Effector CD8-positive, alpha-beta T cell (primary cell): ENCODE results near the gene SFRP5.

Experiments
- DNase-seq: peaks from one replicate; lab custom pipeline; 2025; lab: John Stamatoyannopoulos, UW

Gene SFRP5

DNA sequence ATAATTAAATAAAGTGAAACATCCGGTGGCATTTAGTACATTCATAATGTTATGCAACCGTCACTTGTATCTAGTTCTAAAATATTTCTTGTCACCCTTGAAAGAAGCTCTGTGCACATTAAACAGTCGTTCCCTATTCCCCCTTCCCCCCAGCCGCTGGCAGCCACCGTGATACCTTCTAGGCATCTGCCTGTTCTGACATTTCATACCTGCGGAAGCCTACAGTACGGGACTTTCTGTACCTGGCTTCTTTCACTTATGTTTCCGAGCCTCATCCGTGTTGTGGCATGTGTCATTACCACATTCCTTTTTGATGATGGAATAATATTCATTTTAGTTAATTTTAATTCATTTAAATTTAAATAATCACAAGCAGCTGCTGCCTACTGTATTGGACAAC is 13.9 kb upstream of the SFRP5 start:
- no peak for DNase-seq

DNA sequence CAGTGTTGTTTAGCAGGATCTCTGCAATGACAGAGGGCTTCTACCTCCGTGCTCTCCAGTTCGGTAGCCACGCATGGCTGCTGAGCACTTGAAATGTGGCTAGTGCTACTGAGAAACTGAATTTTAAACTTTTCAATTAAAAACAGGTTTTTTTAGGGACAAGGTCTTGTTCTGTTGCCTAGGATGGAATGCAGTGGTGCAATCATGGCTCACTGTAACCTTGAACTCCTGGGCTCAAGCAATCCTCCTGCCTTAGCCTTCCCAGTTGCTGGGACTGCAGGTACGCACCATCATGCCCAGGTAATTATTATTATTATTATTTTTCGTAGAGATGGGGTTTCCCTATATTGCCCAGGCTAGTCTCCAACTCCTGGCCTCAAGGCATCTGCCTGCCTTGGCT is 13.4 kb upstream of the SFRP5 start:
- no peak for DNase-seq

DNA sequence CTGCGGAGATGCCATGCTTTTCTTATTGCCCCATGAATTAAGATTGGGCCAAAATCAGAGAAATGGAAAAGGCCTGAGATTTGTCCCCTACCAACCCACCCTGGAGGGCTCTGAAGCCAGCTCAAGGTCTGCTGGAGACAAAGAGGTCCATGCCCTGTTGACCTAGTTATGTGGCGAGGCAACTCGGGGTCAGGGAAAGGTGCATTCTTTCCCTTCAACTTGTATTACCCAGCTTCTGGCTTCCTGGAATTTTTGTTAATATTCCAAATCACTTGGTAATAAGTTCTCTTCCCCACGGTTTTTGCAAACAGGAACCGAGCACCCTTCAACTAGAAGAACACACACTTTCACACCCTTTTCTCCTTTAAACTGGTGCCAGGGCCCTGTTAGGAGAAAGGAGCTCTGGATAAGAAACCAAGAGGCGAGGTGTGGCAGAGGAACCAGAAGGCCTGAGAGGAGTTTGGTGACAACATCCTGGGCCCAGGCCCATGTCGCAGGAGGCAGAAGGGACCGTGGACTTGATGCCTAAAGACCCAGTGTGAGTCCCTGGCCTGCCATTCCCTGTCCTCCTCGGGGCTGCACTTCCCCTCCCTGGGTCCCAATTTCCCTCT is 12.5 kb upstream of the SFRP5 start:
- no peak for DNase-seq

DNA sequence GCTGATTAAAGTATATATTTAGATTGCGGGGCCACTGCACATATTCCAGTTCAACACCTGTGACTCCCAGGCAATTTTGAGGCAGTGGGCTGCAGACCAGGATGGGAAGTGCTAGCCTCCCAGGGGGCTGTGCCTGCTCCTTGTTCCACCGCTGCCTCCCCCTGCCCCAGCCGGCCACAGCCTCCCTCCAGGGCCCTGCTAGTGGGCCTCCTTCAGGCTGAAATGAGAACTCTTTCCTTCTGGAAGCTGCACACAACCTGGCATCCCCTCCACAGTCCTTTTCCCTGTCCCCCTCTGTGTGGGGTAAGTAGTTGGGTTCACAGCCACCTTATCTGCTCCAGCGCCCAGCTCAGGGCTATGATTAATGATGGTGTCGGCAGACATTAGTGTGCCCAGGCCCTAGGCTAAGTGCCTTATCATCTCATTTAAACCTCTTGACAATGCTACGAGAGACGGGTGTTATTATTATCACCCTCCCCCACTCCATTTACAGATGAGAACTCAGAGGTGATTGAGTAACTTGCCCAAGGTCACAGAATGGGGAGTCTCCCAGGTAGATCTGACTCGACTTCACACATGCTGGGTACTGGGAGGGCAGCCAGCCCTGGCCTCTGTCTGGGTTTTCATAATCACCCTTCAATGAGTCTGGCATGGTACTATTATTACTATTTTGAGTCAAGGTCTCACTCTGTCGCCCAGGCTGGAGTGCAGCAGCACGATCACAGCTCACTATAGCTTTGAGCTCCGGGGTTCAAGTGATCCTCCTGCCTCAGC is 10.8 kb upstream of the SFRP5 start:
- no peak for DNase-seq

DNA sequence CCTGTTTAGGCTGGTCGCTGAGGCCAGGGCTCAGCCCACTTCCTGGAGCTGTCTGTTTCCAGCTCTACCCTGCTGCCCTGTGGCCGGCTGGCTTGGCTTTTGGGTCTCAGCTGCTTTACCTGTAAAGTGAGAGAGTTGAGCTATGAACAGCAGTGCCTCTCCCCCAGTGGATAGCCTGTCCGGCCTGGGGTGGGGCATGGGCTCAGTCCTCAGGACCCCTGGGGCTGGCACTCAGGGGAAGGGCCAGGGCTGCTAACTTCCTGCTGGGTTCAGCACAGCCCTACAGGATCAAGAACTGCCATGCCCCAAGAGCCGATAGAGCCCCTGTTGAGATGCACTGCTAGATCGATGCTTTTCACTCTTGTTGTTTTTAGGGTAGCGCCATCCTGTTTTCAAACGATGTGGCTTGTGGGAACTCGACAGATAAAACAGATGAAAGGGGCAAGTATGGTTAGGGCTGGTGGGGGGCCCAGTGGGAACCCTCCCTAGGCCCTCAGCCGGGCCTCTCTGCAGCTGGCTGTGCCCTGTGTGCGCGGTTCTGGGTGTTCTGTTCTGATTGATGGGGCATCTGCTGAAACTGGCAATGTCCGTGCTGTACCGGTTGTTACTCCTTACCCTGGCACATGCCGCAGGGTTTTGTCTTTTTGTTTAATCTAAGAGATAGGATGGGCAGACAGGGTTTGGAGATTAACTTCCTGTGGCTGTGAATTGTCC is 10.0 kb upstream of the SFRP5 start:
- no peak for DNase-seq

DNA sequence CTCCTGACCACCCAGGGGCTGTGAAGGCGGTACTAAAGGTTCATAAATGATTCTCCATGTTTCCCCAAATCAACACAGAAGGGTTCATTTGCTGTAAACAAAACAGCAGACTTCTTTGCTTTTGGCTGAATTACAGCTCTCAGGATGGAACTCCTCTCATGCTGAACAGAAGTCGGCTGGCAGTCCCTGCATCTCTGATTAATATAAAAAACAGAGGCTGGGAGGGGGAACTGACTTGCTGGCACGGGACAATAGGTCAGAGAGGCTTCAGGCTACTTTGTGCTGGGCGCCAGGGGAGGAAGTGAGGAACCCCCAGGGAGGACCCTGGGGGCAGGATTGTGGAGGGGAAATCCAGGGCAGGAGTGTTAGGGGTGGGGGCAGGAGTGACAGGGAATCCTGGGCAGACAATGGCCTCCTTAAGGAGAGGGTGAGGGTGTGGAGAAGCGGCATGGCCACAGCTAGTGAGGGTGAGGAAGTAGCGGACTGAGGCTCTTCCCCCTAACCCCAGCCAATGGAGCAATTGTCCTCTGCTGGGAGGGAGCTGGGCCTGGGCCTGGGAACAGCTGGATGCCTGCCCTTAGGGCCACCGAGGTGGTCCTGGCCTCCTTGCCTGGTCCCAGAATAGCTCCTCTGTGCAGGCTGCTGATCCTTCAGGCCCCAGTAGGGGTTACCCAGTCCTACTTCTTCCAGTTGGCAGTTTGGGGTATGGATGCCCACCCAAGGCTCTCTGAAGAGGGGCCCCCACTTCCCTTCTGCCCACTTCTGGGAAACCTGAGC is 9.2 kb upstream of the SFRP5 start:
- no peak for DNase-seq

DNA sequence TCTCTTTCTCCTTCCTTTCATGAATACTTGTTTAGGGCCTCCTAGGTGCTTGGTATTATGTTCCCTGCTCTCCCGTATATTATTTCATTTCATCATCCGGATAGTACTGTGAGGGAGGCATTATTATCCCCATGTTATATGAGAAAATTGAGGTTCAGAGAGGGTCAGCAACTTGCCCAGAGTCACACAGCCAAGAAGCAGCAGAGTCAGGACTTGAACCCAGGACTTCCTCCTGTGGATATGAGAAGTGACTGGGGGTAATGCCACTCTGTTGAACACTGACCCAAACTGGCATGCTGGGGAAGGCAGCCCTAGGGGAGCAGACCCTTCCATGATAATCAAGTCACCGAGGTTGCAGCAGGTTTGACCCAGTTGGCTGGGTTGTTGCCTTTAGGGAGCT is 8.2 kb upstream of the SFRP5 start:
- no peak for DNase-seq

DNA sequence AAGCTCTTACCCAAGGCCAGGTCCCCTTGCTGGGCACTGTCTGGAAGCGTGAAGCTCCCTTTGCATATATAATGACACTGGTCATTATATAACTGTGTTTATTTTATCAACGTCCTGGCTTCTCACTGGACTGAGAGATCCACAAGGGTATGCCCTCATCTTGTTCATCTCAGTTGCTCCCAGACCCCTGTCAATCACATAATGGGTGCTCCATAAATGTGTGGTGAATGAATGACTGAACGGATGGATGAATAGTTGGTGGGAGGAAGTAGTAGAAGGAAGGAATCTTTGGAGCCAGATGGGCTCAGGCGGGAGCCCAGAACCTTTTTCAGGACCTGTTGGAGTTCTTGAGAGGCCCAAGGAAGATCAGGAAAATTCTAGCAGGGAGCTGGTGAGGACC is 7.7 kb upstream of the SFRP5 start:
- no peak for DNase-seq

DNA sequence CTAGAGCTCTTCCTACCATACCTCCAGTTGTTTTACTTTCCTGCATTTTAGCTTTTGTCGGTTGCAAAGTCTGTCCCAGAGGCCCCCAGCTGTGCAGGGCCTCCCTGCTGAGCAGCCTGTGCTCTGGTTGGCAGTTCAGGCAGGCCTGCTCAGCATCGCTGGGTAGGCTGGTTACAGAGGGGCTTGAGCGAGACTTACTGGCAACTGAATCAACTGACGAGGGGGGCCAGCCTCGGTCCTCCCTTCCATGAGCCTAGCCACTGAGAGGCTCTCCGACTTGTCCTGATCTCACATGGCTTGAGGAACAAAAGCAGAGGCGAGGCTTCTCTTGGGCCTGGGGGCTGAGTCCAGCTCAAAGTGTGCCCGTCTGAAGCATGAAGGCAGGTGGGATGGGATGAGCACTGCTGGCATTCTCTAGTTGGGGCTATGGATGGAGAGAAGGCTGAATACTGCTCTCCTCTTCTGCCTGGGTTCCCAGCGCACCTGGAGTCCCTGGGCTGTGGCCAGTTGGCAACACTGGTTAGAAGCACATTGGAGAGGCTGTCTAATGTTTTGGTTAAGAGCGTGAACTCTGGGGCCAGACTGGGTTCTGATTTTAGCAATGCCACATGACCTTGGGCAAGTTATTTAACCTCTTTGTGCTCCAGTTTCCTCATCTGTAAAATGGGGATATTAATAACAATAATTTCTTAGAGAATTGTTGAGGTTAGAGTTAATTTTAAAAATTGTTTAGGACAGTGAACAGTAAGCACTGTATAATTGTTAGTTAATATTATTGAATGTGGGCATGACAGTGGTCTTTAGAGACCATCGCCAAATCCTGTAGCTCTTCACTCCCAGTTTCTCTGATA is 6.9 kb upstream of the SFRP5 start:
- DNase-seq: no peak

DNA sequence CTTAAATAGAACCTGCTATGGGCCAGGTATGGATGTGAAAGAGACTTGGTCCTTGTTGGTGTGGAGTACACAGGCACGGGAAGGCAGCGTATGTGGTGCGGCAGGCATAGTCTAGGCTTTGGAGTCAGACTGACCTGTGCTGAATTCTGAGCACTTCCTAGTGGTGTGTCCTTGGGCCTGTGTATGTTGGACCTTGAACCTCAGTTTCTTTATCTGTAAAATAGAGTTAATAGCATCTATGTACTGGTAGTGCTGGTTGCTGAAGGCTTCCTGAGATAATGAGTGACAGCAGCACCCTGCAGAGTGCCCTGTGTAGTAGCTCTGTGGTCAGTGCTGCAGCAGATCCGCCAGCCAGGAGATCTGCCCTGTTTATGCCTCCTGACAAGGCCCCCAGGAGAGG is 5.3 kb upstream of the SFRP5 start:
- DNase-seq: no peak

DNA sequence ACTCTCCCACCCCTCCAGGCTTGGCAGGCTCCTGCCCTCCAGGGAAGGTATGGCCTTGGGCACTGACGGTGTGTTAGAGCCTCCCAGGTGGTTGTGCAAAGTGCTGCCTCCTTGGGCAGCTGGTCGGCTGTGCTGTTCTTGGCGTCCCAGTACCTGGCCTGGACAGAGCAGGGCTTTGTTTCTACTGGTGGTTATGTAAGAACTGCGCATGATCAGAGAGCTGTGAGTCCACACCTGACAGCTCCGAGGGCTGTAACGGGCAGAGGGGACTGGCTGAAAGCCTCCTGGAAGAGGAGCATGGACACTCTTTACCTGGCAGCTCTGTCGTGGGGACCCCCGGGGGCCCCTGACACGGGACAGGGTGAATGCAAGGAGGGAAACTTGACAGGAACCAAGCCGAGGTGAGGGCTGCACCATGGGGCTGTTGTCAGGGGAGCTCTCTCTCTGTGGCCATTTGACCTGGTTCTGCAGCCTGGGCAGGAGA is 3.1 kb upstream of the SFRP5 start:
- no peak for DNase-seq

DNA sequence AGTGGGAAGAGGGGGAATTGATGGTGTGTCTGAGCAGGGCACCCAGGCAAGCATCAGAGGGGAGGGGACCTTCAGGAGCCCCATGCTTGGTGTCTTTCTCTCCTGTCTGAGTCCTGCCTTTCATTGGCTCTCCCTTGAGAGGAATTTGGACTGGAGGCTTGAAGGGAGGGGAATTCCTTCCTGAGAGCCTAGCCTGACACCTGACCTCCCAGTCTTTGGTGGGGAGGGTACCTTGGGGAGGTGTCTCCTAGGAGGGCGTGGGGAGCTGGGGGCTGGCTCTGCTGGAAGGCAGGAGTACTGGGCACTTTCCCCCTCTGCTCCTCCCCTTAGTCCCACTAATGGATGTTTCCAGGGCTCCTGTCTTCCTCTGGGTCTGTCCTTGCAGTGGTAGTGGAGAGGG is 1.3 kb upstream of the SFRP5 start:
- no peak for DNase-seq

DNA sequence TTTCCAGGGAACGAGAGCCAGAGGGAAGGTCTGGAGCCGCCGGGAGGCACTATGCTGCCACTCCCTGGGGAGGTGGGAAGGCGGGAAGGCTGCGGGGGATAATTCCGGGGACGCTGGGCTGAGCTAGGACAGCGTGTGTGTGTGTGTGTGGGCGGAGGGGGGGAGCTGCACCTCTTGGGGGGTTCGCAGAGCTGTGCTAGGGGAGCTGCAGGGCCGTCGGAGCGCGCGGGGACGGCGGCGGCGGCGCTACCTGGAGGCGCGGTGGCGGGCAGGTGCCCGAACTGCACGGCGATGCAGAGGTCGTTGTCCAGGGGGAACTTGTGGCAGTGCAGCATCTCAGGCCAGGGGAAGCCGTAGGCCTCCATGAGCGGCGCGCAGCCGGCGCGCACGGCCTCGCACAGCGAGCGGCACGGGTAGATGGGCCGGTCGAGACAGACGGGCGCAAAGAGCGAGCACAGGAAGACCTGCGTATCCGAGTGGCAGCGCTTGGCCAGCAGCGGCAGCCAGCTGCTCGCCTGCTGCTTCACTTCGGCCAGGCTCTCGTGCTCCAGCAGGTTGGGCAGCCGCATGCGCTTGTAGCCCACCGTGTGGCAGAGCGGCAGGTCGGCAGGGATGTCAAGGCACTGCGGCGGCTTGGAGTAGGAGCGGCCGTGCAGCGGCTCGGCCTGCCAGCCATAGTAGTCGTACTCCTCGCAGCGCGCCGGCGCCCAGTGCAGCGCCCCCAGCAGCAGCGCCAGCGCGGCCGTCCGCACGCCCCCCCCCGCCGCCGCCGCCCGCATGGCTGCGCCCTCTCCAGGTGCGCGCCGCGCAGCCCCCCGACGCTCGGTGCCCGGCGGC is 526 bp downstream of the SFRP5 start:
- no peak for DNase-seq

DNA sequence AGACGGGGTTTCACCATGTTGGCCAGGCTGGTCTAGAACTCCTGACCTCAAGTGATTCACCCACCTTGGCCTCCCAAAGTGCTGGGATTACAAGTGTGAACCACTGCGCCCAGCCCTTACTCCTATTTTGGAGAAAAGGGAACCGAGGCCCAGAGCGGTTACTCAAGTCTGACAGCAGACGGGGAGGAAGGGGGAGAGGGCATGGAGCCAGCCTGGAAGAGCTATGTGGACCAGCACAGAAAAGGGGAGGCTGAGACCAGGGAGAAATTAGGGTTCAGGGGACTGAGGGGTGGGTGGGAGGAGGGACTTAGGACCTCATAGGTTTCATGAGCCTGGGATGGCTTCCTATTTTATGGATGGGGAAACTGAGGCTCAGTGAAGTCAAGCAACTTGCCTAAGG is 1.5 kb downstream of the SFRP5 start:
- DNase-seq: no peak

DNA sequence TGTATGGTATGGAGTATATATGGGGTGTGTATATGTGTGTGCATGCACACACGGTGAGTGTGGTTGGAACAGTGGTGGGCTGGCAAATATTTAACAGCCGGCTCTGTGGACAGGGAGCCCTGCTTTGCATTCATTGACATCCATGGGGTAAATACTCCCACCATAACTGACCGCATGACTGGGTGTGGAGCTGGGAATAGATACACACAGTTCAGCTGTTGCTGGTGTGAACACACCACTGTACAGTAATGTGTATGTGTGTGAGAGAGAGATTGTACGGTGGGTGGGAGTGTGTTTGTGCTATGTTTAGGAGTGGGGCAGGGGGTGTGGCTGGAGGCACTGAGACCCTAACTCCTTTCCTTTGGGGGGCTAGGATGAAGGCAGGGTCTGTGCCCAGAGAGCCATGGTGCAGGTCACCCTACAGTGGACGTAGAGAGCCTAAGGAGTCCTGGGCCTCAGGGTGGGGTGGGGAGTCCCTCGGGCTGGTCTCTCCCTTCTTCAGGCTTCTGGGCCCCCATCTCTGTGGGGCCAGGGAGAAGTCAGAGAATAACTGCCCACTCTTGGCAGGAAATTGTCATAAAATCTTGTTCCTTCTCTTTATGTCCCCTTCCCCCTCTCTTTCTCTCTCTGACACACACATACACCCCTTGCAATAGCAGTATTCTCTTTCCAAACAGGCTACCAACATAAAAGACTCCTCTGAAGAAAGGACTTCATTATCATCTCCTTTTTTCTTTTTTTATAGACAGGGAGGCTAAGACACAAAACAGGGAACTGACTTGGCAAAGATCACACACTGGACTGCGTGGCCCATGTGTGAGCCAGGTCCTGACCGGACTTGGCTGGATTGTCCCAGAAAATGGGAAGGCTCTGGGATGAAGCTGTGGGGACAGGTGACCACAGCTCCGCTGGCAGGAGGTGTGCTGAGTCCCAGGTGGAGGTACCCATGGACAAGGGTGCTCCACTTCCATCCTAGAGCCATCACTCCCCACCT is 3.2 kb downstream of the SFRP5 start:
- no peak for DNase-seq

DNA sequence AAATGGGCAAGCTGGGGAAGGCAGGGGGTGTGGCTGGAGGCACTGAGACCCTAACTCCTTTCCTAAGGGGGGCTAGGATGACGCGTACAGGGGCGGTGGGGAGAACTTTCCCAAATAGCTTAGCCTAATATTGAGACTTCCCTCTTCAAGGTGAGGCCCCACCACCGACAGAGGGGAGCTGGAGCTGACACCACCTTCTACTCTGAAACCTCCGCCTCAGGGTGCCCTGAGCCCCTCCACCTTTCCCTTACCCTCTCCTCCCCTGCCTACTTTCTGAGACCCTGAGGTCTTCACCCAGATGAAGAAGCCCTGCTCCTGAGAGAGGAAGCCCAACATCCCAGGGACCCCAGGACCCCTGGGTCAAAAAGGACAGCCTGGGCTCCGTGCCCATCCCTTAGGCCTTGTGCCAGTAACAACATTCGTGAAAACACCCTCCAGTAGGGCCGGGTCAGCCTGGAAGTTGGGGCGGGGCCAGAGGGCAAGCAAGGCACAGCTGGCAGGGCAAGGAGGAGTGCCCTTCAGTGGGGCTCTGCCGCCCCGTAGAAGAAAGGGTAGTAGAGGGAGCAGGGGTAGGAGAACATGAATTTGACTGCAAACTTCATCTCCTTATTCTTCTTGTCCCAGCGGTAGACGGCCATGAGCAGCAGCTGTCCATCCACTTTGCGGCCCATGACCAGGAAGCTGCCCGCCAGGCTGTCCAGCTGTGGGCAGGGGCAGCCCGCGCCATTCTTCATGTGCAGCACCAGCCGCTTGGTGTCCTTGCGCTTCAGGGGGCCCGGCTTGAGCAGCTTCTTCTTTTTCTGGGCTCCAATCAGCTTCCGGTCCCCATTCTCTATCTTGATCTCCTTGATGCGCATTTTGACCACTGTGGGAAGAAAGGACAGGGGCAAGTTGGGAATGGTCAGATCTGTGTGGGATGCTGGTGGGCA is 4.5 kb downstream of the SFRP5 start:
- no peak for DNase-seq

DNA sequence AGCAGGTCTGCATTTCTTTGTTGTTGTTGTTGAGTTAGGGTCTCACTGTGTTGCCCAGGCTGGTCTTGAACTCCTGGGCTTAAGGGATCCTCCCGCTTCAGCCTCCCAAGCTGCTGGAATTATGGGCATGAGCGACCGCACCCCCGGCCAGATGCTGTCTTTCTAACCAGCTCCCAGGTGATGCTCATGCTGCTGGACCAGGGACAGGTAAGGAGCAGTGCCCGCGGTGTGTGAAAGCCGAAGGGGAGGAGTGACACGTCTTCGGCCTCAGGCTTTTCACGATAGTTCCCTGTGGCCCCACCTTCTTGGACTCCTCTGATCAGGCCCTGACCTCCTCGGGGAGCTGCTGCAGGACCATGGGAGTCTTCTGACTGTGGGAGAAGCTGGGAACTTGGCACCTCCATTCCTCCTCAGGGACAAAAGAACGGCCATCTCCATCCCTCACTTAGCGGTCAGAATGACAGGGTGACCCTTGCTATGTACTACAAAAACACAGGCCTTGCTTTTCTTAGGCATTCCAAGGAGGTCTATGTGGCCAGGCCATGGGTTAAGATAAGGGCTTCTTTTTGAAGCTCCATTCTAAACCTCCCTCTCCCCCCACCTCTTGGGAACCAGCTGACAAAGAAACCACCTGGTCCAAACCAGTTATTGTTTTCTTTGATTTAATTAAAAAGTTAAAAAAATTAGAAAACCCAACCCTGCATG is 5.5 kb downstream of the SFRP5 start:
- DNase-seq: no peak
